Measurements from ENCODE around the gene RIN3.

Gene RIN3

DNA sequence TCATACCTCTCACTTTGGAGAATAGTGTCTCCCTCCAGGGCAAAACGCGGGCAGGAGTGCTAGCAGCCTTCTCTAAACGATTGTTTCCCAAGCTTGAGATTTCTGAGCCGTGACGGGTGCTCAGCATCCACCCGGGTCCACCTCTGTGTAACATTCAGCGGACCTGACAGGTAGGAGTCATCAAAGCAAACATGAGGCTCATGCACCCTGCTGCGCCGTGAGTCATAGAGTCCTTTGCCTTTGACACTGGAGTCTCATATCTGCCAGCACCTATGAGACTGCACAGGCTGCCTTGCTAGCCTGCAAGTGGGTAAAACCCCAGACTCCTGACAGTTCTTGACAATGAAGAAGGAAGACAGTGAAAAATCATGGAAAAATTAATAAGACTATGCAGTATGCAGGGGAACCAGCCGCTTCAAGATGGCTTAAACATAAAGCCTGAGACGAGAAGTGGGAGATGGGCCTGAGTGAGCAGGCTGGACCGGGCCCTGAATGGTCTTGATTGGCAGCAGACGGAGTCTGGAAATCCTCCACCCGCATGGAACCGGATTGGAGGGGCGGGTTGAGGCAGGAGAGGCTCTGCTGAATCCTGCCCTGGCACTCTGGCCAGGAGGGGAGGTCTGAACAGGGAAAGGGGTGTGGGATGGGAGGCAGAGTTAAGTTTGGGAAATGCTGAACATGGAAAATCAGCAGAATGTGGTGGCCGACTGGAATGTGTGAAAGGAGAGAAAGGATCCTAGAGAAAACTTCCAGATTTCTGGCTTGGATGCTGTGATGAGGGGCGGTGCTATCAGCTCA lies 180.6 kb downstream of the RIN3 start:
- Histone ChIP-seq H3K4me2 (ENCODE audit: low read depth, low read length) (no peak overlapping the region), H3K27me3 (replicated peaks; ENCODE audit: insufficient read depth, low read length) (no peaks in the 10 kb centered on the region), H3K36me3 (replicated peaks; ENCODE audit: insufficient read depth, low read length) (no peaks in the 10 kb centered on the region), H3K9me2 (replicated peaks; ENCODE audit: insufficient read depth, low read length) (no peaks in the 10 kb centered on the region), H3K4me1 (ENCODE audit: low read length) (no peaks in the 10 kb centered on the region), H2AFZ (ENCODE audit: low read length) (no peak overlapping the region), H3K79me2 (ENCODE audit: low read length) (no peaks in the 10 kb centered on the region), H3K9ac (ENCODE audit: low read length) (no peak overlapping the region), H3K9me3 (replicated peaks; ENCODE audit: insufficient read depth, low read length) (no peaks in the 10 kb centered on the region), H3F3A (ENCODE audit: insufficient read depth, low read length) (no peaks in the 10 kb centered on the region), H4K20me1 (ENCODE audit: insufficient read depth, low read length) (no peaks in the 10 kb centered on the region), H3K4me3 (ENCODE audit: low read length) (no peak overlapping the region), H3K27ac (ENCODE audit: low read length) (no peak overlapping the region)
- TF ChIP-seq EZH2phosphoT487 (IDR thresholded peaks at IDR 0.05; ENCODE audit: low read length) (no peak), EZH2 (optimal IDR thresholded peaks at IDR 0.05; ENCODE audit: low read depth, low read length) (no peak)
- TF ChIP-seq, protein P1, sequence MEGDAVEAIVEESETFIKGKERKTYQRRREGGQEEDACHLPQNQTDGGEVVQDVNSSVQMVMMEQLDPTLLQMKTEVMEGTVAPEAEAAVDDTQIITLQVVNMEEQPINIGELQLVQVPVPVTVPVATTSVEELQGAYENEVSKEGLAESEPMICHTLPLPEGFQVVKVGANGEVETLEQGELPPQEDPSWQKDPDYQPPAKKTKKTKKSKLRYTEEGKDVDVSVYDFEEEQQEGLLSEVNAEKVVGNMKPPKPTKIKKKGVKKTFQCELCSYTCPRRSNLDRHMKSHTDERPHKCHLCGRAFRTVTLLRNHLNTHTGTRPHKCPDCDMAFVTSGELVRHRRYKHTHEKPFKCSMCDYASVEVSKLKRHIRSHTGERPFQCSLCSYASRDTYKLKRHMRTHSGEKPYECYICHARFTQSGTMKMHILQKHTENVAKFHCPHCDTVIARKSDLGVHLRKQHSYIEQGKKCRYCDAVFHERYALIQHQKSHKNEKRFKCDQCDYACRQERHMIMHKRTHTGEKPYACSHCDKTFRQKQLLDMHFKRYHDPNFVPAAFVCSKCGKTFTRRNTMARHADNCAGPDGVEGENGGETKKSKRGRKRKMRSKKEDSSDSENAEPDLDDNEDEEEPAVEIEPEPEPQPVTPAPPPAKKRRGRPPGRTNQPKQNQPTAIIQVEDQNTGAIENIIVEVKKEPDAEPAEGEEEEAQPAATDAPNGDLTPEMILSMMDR (IDR thresholded peaks at IDR 0.05; ENCODE audit: low read length) = no peak
- DNase-seq = no peak

- Histone ChIP-seq H3K27me3 (replicated peaks; ENCODE audit: insufficient read depth, low read length) (no peaks in the 10 kb centered on the region), H3K9me3 (replicated peaks; ENCODE audit: insufficient read depth, low read length) (no peaks in the 10 kb centered on the region), H3K9me2 (replicated peaks; ENCODE audit: insufficient read depth, low read length) (no peaks in the 10 kb centered on the region), H4K20me1 (ENCODE audit: insufficient read depth, low read length) (no peaks in the 10 kb centered on the region), H3K9ac (ENCODE audit: low read length) (no peak overlapping the region), H3K27ac (ENCODE audit: low read length) (no peak overlapping the region), H3K4me3 (ENCODE audit: low read length) (no peak overlapping the region), H3K79me2 (ENCODE audit: low read length) (no peaks in the 10 kb centered on the region), H3K36me3 (replicated peaks; ENCODE audit: insufficient read depth, low read length) (no peaks in the 10 kb centered on the region), H3F3A (ENCODE audit: insufficient read depth, low read length) (no peaks in the 10 kb centered on the region), H3K4me2 (ENCODE audit: low read depth, low read length) (no peak overlapping the region), H3K4me1 (ENCODE audit: low read length) (no peaks in the 10 kb centered on the region), H2AFZ (ENCODE audit: low read length) (no peak overlapping the region)
- TF ChIP-seq EZH2phosphoT487 (IDR thresholded peaks at IDR 0.05; ENCODE audit: low read length) (no peak), EZH2 (optimal IDR thresholded peaks at IDR 0.05; ENCODE audit: low read depth, low read length) (no peak)
- TF ChIP-seq, protein P1 (IDR thresholded peaks at IDR 0.05; ENCODE audit: low read length) = no peak
- DNase-seq = no peak
These were observed 181.2 kb downstream of the RIN3 start for GRCh38 chr14:92694807-92695206.

GRCh38 chr14:92695562-92695961 lies 182.0 kb downstream of the RIN3 start:
- no peak for DNase-seq
- Histone ChIP-seq H3K36me3 (replicated peaks; ENCODE audit: insufficient read depth, low read length) (no peaks in the 10 kb centered on the region), H3K79me2 (ENCODE audit: low read length) (no peaks in the 10 kb centered on the region), H3K9me3 (replicated peaks; ENCODE audit: insufficient read depth, low read length) (no peaks in the 10 kb centered on the region), H3K9ac (ENCODE audit: low read length) (no peak overlapping the region), H4K20me1 (ENCODE audit: insufficient read depth, low read length) (no peaks in the 10 kb centered on the region), H3K27ac (ENCODE audit: low read length) (no peak overlapping the region), H3K9me2 (replicated peaks; ENCODE audit: insufficient read depth, low read length) (no peaks in the 10 kb centered on the region), H3F3A (ENCODE audit: insufficient read depth, low read length) (no peaks in the 10 kb centered on the region), H3K4me1 (ENCODE audit: low read length) (no peaks in the 10 kb centered on the region), H3K27me3 (replicated peaks; ENCODE audit: insufficient read depth, low read length) (no peaks in the 10 kb centered on the region), H3K4me3 (ENCODE audit: low read length) (no peak overlapping the region), H3K4me2 (ENCODE audit: low read depth, low read length) (no peak overlapping the region), H2AFZ (ENCODE audit: low read length) (no peak overlapping the region)
- TF ChIP-seq, protein P1 (IDR thresholded peaks at IDR 0.05; ENCODE audit: low read length) = no peak
- TF ChIP-seq EZH2phosphoT487 (IDR thresholded peaks at IDR 0.05; ENCODE audit: low read length) (no peak), EZH2 (optimal IDR thresholded peaks at IDR 0.05; ENCODE audit: low read depth, low read length) (no peak)
